HepG2 (cell line): ENCODE data around the gene IZUMO1R. TPM values are rescaled to one million over a fixed set of nuclear protein-coding genes. Genes with fewer than 3 reads are reported as not detected.

Experiments
- ATAC-seq: fragments of 200-7000 bp; cut with Tn5 transposase; 3 replicates; pipeline ENCODE4 v1.9.1; 2020; ENCODE audit warnings: mild to moderate bottlenecking, moderate library complexity
- BruUV-seq: library from RNA; stranded (reverse); fragments of 400-500 nt; replicated peaks from 2 replicates; lab custom pipeline; 2021; lab: Mats Ljungman, UMichigan
- CTCF ChIA-PET: fragments of 300-600 bp; formaldehyde crosslinking; extraction: SDS; loops from one replicate; lab custom pipeline; 2021; ENCODE audit warnings: low total read pairs, inconsistent platforms, low intra/inter-chr PET ratio; lab: Yijun Ruan, JAX
- POLR2A ChIA-PET: fragments of 350-600 bp; sonication (Branson Sonifier 250); formaldehyde crosslinking; loops from one replicate; lab custom pipeline; 2020; ENCODE audit warnings: antibody characterized with exemption, inconsistent platforms; lab: Yijun Ruan, JAX
- DNase-seq: peaks from one replicate; pipeline ENCODE4 v3.0.0-alpha.2; 2015; ENCODE audit warnings: low spot score
- FAIRE-seq: peaks from 3 replicates; lab custom pipeline; 2011; peaks lifted over from hg19 to GRCh38; lab: Jason Lieb, UNC
- H2AFZ ChIP-seq: one replicate; pipeline ENCODE4 v1.6.1; 2011; ENCODE audit warnings: low read length, inconsistent platforms
- H3K27ac ChIP-seq: fragments of 300-600 bp; 3 replicates; pipeline ENCODE4 v1.8.0; 2011; ENCODE audit warnings: mixed run types, mild to moderate bottlenecking, mixed read lengths, low read length, inconsistent platforms; ENCODE audit not compliant: insufficient read depth; ENCODE audit errors: extremely low read length
- H3K27me3 ChIP-seq, 2 experiments: fragments of 200-600 bp in 1 of 2; 2 replicates in 1 of 2; 3 replicates in 1 of 2; pipeline versions ENCODE4 v1.6.0 to v1.8.0; 2011; ENCODE audit warnings: low read length in 2 of 2, mild to moderate bottlenecking in 2 of 2, moderate library complexity in 2 of 2, inconsistent platforms in 1 of 2; ENCODE audit not compliant: insufficient read depth in 2 of 2, control insufficient read depth in 1 of 2
- H3K36me3 ChIP-seq, 2 experiments: fragments of 200-600 bp in 1 of 2; replicated peaks in 1 of 2; 2 replicates in 1 of 2; 3 replicates in 1 of 2; pipeline versions ENCODE4 v1.5.1 to v1.8.0; 2011; ENCODE audit warnings: low read length in 2 of 2, inconsistent platforms in 1 of 2; ENCODE audit not compliant: insufficient read depth in 2 of 2, control insufficient read depth in 1 of 2
- H3K4me1 ChIP-seq: 2 replicates; pipeline ENCODE4 v1.5.1; 2012; ENCODE audit warnings: low read length, inconsistent platforms; ENCODE audit not compliant: insufficient read depth
- H3K4me2 ChIP-seq: 2 replicates; pipeline ENCODE4 v1.6.0; 2011; ENCODE audit warnings: low read depth, low read length, inconsistent platforms
- H3K4me3 ChIP-seq, 3 experiments: fragments of 200-600 bp in 1 of 3; sonication (generic), shearing (Covaris generic) in 1 of 3; replicated peaks in 1 of 3; 2 replicates each; pipeline ENCODE4 v1.5.1; 2011 to 2016; ENCODE audit warnings: low read length in 3 of 3, inconsistent platforms in 2 of 3, low read depth in 2 of 3, mild to moderate bottlenecking in 2 of 3, control low read depth in 1 of 3, mixed read lengths in 1 of 3; ENCODE audit not compliant: insufficient read depth in 1 of 3
- H3K79me2 ChIP-seq: one replicate; pipeline ENCODE4 v1.6.1; 2011; ENCODE audit warnings: low read length, inconsistent platforms; ENCODE audit not compliant: insufficient read depth
- H3K9ac ChIP-seq: 2 replicates; pipeline ENCODE4 v1.6.0; 2011; ENCODE audit warnings: mild to moderate bottlenecking, low read depth, low read length, inconsistent platforms; ENCODE audit not compliant: insufficient read depth
- H3K9me3 ChIP-seq: 2 replicates; pipeline ENCODE4 v1.5.1; 2012; ENCODE audit warnings: mild to moderate bottlenecking, low read length
- H4K20me1 ChIP-seq: 2 replicates; pipeline ENCODE4 v1.6.0; 2011; ENCODE audit warnings: inconsistent platforms, mild to moderate bottlenecking, low read length, moderate library complexity; ENCODE audit not compliant: insufficient read depth
- EP300 ChIP-seq, 3 experiments: sonication (generic) in 1 of 3; formaldehyde crosslinking in 1 of 3; IDR thresholded peaks; 2 replicates each; pipeline versions ENCODE4 v1.5.1 to v1.6.1; 2011 to 2020; ENCODE audit warnings: low read depth in 2 of 3, low read length in 2 of 3, borderline replicate concordance in 1 of 3, improper control_type of control experiment in 1 of 3, mild to moderate bottlenecking in 1 of 3, missing genetic modification reagents in 1 of 3, moderate library complexity in 1 of 3
- ISX ChIP-seq: sonication (generic); formaldehyde crosslinking; conservative IDR thresholded peaks from 2 replicates; pipeline ENCODE4 v1.5.0; 2020; ENCODE audit warnings: missing genetic modification reagents
- TBX3 ChIP-seq: fragments of 450-650 bp; IDR thresholded peaks from 2 replicates; pipeline ENCODE4 v1.6.1; 2017; ENCODE audit warnings: antibody characterized with exemption, mild to moderate bottlenecking, inconsistent platforms, borderline replicate concordance
- ZFAT ChIP-seq: sonication (generic); formaldehyde crosslinking; conservative IDR thresholded peaks from 2 replicates; pipeline ENCODE4 v1.8.1; 2023; ENCODE audit warnings: missing genetic modification reagents, inconsistent platforms
- ZNF556 ChIP-seq: sonication (generic); formaldehyde crosslinking; IDR thresholded peaks from 2 replicates; pipeline ENCODE4 v1.4.0; 2020; ENCODE audit warnings: mild to moderate bottlenecking, missing genetic modification reagents, borderline replicate concordance
- ZNF597 ChIP-seq: sonication (generic); formaldehyde crosslinking; IDR thresholded peaks from 2 replicates; pipeline ENCODE4 v1.5.0; 2020; ENCODE audit warnings: missing genetic modification reagents
- ZNF781 ChIP-seq: sonication (generic); formaldehyde crosslinking; IDR thresholded peaks from 2 replicates; pipeline ENCODE4 v1.5.1; 2020; ENCODE audit warnings: borderline replicate concordance, mild to moderate bottlenecking, missing genetic modification reagents; ENCODE audit errors: not compliant biosample characterization
- WGBS: methylation state at CpG from one replicate; pipeline ENCODE4 v1.1.6; 2017; ENCODE audit warnings: low lambda C conversion rate; 5-methylcytosine and 5-hydroxymethylcytosine counted together
- in situ Hi-C: cut with HindIII; loops from 2 replicates; pipeline ENCODE4 v1.10.0; 2017; ENCODE audit warnings: low pct_unique_long_range_greater_than_20kb; ENCODE audit not compliant: extremely low pct_ligation_motif_present
- intact Hi-C: fragments of 100-400 bp; cut with micrococcal nuclease; formaldehyde crosslinking; loops from one replicate; pipeline ENCODE4 v1.10.0; 2022; ENCODE audit not compliant: unreplicated experiment
- polyA plus RNA-seq, 8 experiments: library from polyadenylated mRNA; depleted of rRNA in 3 of 8; stranded (reverse) in 7 of 8; unstranded in 1 of 8; fragments of >200 nt; fragmentation: Illumina TruSeq in 4 of 8; extraction: Trizol in 4 of 8; gene quantifications; 2 replicates each; pipeline versions ENCODE4 v1.2.1 to v1.2.3, GENCODE V29; 2011 to 2016; ENCODE audit warnings: low read depth in 4 of 8, missing spikeins in 1 of 8, mixed read lengths in 1 of 8; ENCODE audit not compliant: insufficient read depth in 1 of 8
- total RNA-seq, 5 experiments: library from RNA; depleted of rRNA; stranded (reverse); fragments of >200 nt; fragmentation: Illumina TruSeq; extraction: Trizol; gene quantifications; 2 replicates each; pipeline ENCODE4 v1.2.3, GENCODE V29; 2016; ENCODE audit warnings: low read depth in 1 of 5
- TF ChIP-seq, protein P1 (sequence below): sonication (generic); formaldehyde crosslinking; IDR thresholded peaks from 2 replicates; pipeline ENCODE4 v1.8.0; 2022; ENCODE audit warnings: missing genetic modification reagents, mild to moderate bottlenecking, borderline replicate concordance
- TF ChIP-seq, protein P2 (sequence below): sonication (generic); formaldehyde crosslinking; IDR thresholded peaks from 2 replicates; pipeline ENCODE4 v1.5.1; 2020; ENCODE audit warnings: missing genetic modification reagents, mild to moderate bottlenecking, borderline replicate concordance

IZUMO1R gene
- total and polyA plus RNA-seq, 2 of the 13 experiments (the other 11 are each of a cell fraction or from before 2014, with no cell fraction given), result not detected

DNA sequence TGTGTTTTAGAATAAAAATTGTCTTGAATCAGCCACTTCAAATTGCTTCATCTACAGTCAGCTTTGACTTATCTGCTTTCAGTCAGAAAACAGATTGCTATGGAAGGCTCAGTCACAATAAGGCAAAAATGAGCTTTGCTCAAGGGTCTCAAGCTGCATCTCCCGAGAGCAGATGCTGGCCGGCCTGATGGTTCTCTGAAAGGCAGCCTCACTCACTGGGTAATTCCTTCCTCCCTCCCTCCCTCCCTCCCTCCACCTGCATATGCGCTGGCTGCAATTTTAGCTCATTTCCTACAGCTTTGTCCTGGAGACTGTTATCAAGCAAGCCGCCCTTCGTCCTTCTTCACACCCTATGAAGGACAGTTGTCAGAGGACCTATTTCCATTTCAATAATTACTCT, 1.6 kb upstream of the IZUMO1R start:
- Histone ChIP-seq H3K4me1 (peaks cover 19% of the 10 kb centered on the region), H2AFZ (no peak overlapping the region), H3K79me2 (no peaks in the 10 kb centered on the region), H3K4me3 (no peak overlapping the region), H3K27ac (no peak overlapping the region), H3K9me3 (no peaks in the 10 kb centered on the region), H3K9ac (no peak overlapping the region), H4K20me1 (no peaks in the 10 kb centered on the region), H3K27me3 (peaks cover 1 to 6% of the 10 kb centered on the region in 2 experiments; a peak in 1 of 5 replicates), H3K36me3 (no peaks in the 10 kb centered on the region), H3K4me2 (no peak overlapping the region)
- CTCF ChIA-PET, result no interaction called here
- ATAC-seq, result no peak
- DNase-seq, result no peak
- POLR2A ChIA-PET, result no interaction called here
- 20% methylated on average over 5 of the region's 5 CpGs for WGBS
- no peak for FAIRE-seq
- no peak for TF ChIP-seq ZFAT (CRISPR knock-in tag)
- TF ChIP-seq TBX3, result no peak
- TF ChIP-seq, protein P1, sequence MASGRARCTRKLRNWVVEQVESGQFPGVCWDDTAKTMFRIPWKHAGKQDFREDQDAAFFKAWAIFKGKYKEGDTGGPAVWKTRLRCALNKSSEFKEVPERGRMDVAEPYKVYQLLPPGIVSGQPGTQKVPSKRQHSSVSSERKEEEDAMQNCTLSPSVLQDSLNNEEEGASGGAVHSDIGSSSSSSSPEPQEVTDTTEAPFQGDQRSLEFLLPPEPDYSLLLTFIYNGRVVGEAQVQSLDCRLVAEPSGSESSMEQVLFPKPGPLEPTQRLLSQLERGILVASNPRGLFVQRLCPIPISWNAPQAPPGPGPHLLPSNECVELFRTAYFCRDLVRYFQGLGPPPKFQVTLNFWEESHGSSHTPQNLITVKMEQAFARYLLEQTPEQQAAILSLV (CRISPR knock-in tag), result no peak
- no peak for TF ChIP-seq ZNF781 (CRISPR knock-in tag)
- TF ChIP-seq, protein P2, sequence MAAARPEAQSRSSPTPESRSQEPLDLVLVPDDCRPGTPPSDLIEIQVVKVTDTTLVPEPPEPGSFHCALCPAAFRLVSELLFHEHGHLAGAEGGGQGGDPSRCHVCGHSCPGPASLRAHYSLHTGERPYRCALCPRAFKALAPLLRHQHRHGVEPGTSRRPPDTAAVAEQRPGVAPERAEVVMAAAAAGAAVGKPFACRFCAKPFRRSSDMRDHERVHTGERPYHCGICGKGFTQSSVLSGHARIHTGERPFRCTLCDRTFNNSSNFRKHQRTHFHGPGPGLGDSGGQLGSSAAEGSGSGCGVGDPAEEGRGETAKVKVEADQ (CRISPR knock-in tag), result no peak
- no peak for TF ChIP-seq ISX
- no peak for TF ChIP-seq ZNF556
- no peak for TF ChIP-seq ZNF597 (CRISPR knock-in tag)
- no peak for TF ChIP-seq EP300 (IDR thresholded peaks at IDR 0.05; ENCODE audit: low read depth in 2 of 2, low read length in 2 of 2)
- no peak for TF ChIP-seq EP300 (CRISPR knock-in tag; IDR thresholded peaks at IDR 0.05; ENCODE audit: borderline replicate concordance)
- BruUV-seq, result no TSS peak
- in situ Hi-C loops, result no loop called here
- intact Hi-C loops, result no loop called here
